Left hindlimb (tissue), 1 donor: ENCODE data around the gene KRCC1.
A peak's percentile ranks its signal among the peaks of the same experiment; 100 is the strongest.
"Not testable (repeated sequence)": the region's sequence is repeated elsewhere in the genome, so short reads cannot be mapped to it uniquely, and the experiment has no call there.

ENCODE experiments used
- DNase-seq: peaks from one replicate; pipeline ENCODE4 v3.0.0-alpha.2; 2018

The KRCC1 gene

DNA sequence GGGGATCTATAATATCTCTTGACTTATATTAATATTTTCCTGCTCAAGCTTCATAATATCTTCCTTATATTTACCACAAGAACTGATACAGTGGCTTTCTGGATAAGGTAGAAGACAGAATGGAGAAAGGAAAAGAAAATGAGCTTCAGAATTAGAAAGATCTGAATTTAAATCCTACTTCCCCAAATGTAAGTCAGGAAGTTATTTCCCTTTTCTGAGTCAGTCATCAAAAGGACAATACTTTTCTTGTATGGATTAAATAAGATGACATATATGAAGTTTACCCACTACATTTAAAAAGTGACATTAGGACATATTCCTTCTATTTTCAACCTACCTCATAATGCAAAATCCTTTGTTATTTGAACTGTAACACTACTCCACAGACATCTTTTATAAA lies 19.0 kb downstream of the KRCC1 start:
- no peak for DNase-seq

DNA sequence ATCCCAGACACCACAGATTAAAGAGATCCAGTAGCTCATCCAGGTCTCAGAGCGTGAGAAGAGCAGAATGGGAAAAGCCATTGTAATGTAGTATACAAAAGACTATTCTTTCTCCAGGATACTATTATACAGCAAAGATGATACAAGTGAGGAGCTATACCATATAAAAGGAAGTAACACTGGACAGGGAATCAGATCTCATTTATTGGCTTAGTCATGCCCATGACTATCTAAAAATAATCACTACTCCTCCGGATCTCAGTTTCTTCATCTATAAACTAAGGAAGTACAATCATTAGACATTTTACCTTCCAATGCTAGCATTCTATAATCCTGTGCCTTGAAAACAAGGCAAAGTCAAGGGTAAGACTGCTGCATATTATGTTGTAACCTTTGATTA lies 19.4 kb downstream of the KRCC1 start:
- DNase-seq, result no peak

DNA sequence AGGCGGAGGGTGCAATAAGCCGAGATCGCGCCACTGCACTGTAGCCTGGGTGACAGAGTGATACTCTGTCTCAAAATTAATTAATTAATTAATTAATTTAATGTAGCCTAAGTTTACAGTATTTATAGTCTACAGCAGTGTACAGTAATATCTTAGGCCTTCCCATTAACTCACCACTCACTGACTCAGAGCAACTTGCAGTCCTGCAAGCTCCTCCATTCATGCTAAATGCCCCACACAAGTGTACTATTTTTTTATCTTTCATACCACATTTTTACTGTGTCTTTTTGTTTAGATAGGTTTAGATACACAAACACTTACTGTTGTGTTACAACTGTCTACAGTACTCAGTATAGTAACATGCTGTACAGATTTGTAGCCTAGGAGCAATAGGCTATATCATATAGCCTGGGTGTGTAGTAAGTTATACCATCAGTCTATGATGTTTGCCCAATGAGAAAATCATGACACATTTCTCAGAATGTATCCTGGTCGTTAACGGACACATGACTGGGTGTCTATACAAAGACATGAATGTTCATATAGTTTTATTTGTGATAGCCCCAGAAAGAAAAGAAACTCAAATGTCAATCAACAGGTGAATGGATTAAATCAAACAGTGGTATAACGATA lies 23.4 kb downstream of the KRCC1 start:
- no peak for DNase-seq

GRCh38 chr2:88028931-88029330 lies 26.7 kb downstream of the KRCC1 start:
- no peak for DNase-seq

DNA sequence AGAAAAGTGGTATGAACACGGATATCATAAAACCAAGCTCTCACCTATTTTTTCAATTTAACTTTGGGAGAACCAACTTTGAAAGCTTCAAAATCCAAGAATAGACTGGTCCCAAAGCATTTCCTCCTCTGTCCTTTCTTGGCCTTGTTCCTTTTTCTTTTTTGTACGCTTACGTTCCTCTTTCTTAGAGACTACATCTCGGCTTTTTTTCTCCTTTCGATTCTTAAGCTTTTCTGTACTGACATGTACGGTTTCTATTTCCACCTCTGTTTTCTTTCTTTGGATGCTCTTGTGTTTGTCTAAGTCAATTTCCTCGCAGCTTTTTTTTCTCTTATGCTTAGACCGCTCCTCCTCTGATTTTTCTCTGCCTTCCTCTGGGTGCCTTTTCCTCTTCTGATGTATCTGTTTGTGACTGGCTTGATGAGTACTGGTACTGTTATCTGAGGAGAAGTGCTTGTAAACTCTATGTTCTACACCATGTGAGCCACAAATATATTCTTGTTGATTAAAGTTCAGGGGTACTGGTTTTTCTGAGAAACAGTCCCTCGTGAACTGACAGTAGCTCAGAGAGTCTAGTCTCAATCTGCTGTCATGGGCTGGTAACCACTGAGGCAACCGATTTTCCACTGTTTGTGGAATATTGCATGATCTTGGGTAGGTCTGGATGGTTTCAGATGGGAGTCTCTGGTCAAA lies 27.7 kb downstream of the KRCC1 start:
- no peak for DNase-seq

- no peak for DNase-seq
These were observed 31.1 kb downstream of the KRCC1 start for GRCh38 chr2:88024509-88024908.

DNA sequence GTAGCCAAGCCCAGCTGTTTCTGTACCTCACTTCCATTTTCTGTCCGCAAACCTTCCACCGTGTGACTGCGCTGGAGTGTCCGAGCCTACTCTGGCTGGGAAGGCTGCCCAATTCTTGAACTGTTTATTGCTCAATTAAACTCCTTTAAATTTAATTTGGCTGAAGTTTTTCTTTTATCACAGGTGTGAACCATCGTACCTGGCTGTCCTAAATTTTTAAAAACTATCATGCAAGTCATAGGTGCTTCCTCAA lies 33.0 kb downstream of the KRCC1 start:
- no peak for DNase-seq

DNA sequence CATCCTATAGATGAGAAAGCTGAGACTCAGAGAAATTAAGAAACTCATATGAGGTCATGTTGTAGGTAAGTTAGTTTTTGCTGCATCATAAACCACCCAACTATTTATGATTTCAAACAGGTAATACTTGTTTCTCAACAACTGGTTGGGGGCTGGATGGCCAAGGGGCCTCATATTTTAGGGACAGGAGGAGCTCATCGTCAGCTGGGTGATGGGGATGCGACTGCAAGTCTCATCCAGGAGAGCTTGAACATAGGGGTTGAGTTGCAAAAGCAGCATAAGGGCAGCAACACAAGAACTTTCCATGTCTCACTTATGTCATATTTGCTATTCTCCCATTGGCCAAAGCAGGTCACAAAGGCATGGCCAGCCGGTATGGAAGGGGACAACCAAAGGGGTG lies 35.6 kb downstream of the KRCC1 start:
- DNase-seq, result no peak

DNA sequence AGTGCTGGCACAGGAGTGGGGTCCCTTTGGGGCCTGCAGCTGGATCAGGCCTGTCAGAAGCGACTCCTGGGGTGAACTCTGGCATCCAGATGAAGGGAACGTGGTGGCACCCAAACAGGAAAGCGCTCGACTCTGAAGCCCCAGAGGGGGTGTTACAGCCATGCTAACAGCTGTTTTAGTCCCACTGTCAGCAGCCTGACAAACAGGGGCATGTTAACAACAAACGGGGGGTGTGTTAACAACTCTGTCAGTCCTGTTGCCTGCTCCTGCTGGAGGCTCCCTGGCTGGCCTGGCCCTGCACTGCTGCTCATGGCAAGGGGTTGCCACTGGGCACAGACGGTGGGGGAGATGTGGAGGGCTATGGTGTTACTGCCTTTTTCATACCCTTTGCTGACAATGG lies 36.7 kb downstream of the KRCC1 start:
- DNase-seq, result no peak

DNA sequence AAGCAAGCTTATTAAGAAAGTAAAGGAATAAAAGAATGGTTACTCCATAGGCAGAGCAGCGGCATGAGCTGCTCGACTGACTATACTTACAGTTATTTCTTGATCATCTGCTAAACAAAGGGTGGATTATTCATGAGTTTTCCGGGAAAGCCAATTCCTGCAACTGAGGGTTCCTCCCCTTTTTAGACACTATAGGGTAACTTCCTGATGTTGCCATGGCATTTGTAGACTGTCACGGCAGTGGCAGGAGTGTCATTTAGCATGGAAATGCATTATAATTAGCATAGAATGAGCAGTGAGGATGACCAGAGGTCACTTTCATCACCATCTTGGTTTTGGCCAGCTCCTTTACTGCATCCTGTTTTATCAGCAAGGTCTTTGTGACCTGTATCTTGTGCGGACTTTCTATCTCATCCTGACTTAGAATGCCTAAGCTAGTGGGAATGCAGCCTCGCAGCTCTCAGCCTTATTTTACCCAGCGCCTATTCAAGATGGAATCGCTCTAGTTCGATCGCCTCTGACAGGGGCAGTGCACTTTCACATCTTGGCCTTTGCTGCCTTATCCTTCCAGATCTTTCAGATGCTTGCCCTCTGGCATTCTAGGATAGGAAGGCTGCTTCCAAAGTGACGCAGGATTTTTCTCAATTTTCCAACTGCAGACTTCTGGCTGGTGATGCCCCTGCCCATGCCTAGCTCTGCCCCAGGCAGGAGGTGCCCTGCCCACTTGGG lies 37.3 kb downstream of the KRCC1 start:
- DNase-seq, result not testable (repeated sequence)

GRCh38 chr2:88017780-88018038 lies 37.9 kb downstream of the KRCC1 start:
- DNase-seq, result not testable (repeated sequence)

DNA sequence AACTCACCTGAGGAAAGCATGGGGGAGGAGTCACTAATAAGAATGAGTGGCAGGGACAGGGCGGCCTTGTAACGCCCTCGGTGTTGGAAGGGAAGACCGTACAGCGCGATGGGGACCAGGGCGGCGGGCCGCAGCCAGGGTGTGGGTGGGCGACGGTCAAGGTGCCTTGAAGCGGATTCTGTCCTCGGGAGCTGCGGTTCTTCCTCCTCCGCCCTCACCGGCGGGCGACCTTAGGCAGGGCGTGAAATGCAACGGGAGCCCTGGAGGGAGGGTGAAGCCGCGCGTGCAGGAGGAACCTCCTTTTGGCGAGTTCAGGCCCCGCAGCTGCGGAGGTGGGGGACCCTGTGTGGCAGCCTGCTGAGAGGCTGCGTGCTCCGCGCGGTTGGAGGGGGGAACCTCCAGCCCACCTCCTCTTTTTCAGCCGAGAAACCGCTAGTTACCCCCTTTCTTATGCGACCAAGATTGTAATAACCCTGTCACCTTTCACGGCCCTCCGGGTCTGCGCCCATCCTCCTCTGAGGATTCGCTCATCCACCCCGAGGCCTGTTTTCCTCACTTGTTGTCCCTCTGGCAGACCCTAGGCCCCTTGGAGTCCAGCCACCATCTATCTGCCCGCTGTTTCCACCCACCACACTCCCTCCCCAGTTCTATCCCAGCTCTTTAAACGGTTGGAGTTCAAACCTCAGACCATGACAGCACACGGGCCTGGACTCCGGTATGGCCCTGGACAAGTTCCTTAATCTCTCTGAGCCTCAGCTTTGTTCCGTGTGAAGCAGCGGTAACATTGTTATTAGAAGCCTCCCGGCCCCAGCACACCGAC lies 38.4 kb downstream of the KRCC1 start:
- DNase-seq, result peak; percentile 45

DNA sequence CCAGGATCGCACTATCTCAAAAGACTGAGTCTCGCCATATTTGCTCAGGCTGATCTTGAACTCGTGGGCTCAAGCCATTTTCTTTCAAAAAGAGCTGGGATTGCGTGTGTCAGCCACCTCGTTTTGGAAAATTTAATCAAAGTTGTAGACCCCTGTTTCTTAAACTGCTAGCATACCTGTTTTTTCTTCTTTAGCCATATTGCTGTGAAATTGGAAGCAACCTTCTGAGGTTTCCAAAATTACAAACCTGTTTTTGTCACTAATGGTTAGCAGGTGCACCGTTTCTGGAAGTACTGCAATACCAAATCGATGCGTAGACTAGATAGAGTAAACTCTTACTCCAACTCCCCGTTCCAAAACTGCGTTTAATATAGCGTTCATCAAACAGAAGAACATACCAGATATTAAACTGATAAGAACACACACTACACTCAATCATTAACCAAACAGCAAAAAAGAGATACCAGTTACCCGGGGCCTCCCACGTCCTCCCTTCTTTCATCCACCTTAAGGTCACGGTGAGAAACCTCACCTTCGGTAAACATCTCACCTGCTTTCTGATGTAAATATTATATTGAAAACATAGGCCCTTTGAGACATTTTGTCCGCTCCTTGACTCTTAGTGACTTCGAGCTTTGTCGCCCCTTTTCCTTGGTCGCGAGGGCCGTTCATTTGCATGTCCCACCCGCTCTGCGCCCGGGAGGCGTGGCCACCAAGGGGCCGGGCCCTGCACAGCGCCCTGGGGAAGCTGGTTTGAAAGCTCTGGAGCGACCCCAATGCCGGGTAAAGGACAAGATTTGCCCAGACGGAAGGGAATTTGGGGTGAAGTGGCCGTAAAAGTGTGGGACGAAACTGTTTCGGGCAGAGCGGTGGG lies 39.3 kb downstream of the KRCC1 start, which contains the start of gene RNU2-63P:
RNU2-63P (minus strand) TSS at position 462 of the 874 bp plus-strand sequence.
- peak; percentile 77 for DNase-seq

DNA sequence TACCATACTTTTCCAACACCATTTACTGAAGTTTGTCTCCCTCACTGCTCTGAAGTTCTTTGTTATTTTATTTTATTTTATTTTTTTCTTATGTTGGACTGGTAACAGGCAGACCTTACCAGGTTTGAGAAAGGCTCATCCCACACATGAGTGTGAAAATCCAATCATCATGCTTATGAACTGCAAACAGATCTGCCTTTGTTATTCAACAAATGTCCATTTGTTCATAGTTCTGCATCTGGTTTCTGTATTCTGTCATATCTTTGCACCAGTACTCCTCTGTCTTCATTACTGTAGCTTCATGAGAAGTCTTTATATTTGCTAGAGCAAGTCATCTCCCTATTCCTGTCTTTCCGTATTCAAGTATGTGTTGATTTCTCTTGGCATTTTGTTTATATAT lies 44.6 kb downstream of the KRCC1 start:
- DNase-seq, result no peak

DNA sequence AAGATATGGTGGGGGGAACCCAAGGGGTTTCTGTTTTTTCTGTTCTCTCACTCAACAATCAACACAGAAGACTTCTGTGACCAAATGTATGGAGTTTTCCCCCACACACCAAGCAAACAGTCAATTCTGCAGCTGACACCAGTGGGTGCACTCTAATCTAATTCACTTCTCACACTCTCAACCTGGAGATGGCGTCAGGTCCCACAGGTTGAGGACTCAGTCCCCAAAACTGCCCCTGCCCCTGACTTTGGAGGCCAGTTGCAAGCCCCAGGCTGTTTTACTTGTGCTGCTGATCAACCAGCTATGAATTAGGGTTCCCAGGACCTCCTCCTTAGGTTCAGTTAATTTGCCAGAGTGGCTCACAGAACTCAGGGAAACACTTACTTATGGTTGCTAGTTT lies 45.4 kb downstream of the KRCC1 start:
- DNase-seq, result no peak

DNA sequence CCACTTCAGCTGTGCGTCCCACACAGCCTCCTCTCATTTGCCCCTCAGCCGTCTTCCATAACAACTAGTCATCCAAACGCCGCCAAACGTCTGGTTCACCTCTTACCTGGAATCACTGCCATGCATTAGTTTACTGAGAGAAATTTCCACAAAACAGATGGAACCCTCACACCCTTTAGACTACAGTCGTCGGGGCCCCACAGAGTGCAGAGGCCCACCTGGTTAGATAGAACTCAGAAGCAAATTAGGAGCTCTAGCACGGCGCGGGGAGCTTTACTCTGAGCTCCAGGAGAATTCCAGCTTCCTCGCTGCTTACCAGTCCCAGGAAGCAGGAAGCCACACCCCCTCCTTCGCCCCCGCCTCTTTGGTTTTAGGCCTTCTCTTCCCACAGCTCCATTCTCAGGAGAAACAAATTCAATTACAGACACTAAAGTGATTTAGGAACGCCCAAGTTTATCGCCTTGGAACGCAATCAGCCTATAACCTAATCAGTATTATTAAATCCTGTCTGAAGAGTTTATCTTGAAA lies 48.6 kb downstream of the KRCC1 start:
- DNase-seq, result no peak

GRCh38 chr2:88005776-88006175 lies 49.8 kb downstream of the KRCC1 start:
- no peak for DNase-seq

- no peak for DNase-seq
These were observed 52.4 kb downstream of the KRCC1 start for GRCh38 chr2:88003074-88003755.

DNA sequence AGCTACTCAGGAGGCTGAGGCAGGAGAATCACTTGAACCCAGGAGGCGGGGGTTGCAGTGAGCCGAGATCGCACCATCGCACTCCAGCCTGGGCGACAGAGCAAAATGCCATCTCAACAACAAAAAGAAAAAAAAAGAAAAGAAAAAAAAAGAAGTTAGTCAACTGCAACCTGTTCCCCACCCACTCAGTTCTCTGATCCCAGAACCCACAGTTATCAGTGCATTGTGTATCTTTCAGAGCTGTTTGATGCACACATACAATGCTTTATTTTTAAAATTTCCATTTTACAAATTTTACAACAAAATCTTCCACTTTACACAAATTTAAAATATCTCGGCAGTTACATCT lies 53.2 kb downstream of the KRCC1 start:
- DNase-seq, result no peak

- not testable (repeated sequence) for DNase-seq
These were observed 55.1 kb downstream of the KRCC1 start for GRCh38 chr2:88000474-88000873.

DNA sequence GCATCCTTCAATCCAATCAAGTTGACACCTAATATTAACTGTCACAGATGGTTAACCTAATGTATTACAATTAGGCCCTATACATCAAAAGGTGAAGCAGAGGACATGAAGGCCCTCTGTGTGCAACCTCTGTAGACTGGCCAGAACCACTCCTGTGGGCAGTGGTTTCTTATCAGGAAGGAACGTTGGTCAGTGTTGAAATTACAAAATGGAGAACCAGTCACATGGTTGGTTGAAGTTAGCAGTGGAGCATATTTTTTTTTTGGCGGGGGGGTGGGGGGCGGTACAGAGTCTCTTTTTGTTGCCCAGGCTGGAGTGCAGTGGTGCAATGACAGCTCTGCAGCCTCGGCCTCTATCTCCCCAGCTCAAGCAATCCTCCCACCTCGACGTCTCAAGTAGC lies 59.0 kb downstream of the KRCC1 start:
- DNase-seq, result no peak

GRCh38 chr2:87995756-87996155 lies 59.8 kb downstream of the KRCC1 start:
- no peak for DNase-seq
